ENCODE measurements around the gene PPA2. TPM values are rescaled to one million over a fixed set of nuclear protein-coding genes. Genes with fewer than 3 reads are reported as not detected.

The PPA2 gene
- total RNA-seq, 1 experiment from 2014 or later = 76.4 TPM

GRCh38 chr4:105373324-105373723, 100.5 kb downstream of the PPA2 start:
- Histone ChIP-seq H2BK5ac (ENCODE audit: insufficient read length, low read length) (no peak overlapping the region), H2AK5ac (ENCODE audit: insufficient read length, low read length) (no peak overlapping the region)
- no peaks in the 10 kb centered on the region for H3K9me3 Mint-ChIP-seq

More at GRCh38 chr4:105373324-105373723, 100.5 kb downstream of the PPA2 start:
- TF ChIP-seq, protein P1, sequence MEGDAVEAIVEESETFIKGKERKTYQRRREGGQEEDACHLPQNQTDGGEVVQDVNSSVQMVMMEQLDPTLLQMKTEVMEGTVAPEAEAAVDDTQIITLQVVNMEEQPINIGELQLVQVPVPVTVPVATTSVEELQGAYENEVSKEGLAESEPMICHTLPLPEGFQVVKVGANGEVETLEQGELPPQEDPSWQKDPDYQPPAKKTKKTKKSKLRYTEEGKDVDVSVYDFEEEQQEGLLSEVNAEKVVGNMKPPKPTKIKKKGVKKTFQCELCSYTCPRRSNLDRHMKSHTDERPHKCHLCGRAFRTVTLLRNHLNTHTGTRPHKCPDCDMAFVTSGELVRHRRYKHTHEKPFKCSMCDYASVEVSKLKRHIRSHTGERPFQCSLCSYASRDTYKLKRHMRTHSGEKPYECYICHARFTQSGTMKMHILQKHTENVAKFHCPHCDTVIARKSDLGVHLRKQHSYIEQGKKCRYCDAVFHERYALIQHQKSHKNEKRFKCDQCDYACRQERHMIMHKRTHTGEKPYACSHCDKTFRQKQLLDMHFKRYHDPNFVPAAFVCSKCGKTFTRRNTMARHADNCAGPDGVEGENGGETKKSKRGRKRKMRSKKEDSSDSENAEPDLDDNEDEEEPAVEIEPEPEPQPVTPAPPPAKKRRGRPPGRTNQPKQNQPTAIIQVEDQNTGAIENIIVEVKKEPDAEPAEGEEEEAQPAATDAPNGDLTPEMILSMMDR (conservative IDR thresholded peaks at IDR 0.05) = no peak
- no peak overlapping the region for H4K8ac ChIP-seq (replicated peaks; ENCODE audit: insufficient read length, low read depth, low read length)
- H3K18ac ChIP-seq (ENCODE audit: insufficient read length, low read depth, low read length) = no peak overlapping the region
- no peaks in the 10 kb centered on the region for H3K4me1 ChIP-seq (ENCODE audit: insufficient read depth, low read length)
- WGBS (ENCODE audit: extremely low coverage, insufficient read length, low lambda C conversion rate) = no CpG with 5 or more reads among the region's 3 CpGs
- Mint-ChIP-seq H3K27ac (no peak overlapping the region), H3K4me1 (no peaks in the 10 kb centered on the region), H3K36me3 (ENCODE audit: insufficient read depth in 1 of 3, low read depth in 3 of 3) (peaks cover 4 to 5% (median 4%) of the 10 kb centered on the region in 3 experiments; a peak in 6 of 7 replicates), H3K4me3 (no peak overlapping the region), H3K27me3 (ENCODE audit: low read depth) (no peaks in the 10 kb centered on the region)
- H3K9me3 ChIP-seq (ENCODE audit: control insufficient read depth, low read depth, low read length) = no peaks in the 10 kb centered on the region
- no peak overlapping the region for H3K4me2 ChIP-seq (ENCODE audit: insufficient read depth, insufficient read length, low read length)
- H3K27ac ChIP-seq (ENCODE audit: insufficient read length, low read depth, low read length) = no peak overlapping the region
- H2AFZ ChIP-seq (ENCODE audit: low read length) = no peak overlapping the region
- H3T11ph ChIP-seq (ENCODE audit: low read length) = no peak overlapping the region
- no peak overlapping the region for H2BK120ac ChIP-seq (ENCODE audit: low read depth, low read length, poor library complexity, severe bottlenecking)
- no peaks in the 10 kb centered on the region for H3K79me2 ChIP-seq (ENCODE audit: insufficient read depth, low read length)
- H3K4ac ChIP-seq (ENCODE audit: low read depth, low read length) = no peak overlapping the region
- H4K91ac ChIP-seq (ENCODE audit: insufficient read length, low read depth, low read length) = no peak overlapping the region
- no peak overlapping the region for H3K56ac ChIP-seq (ENCODE audit: insufficient read length, low read depth, low read length)
- no peak overlapping the region for H2BK15ac ChIP-seq (ENCODE audit: low read depth, low read length)
- H3K23ac ChIP-seq (ENCODE audit: insufficient read length, low read depth, low read length) = no peak overlapping the region
- H3K14ac ChIP-seq (ENCODE audit: insufficient read depth, low read length) = no peak overlapping the region
- H3K79me1 ChIP-seq (ENCODE audit: insufficient read depth, low read depth, low read length, poor library complexity, severe bottlenecking) = no peaks in the 10 kb centered on the region
- H3K23me2 ChIP-seq (ENCODE audit: insufficient read length, low read depth, low read length, poor library complexity, severe bottlenecking) = no peaks in the 10 kb centered on the region
- H3K27me3 ChIP-seq (ENCODE audit: insufficient read depth, low read length) = no peaks in the 10 kb centered on the region
- H4K20me1 ChIP-seq (ENCODE audit: control insufficient read depth, insufficient read depth, insufficient read length) = no peaks in the 10 kb centered on the region
- H2BK12ac ChIP-seq (ENCODE audit: insufficient read length, low read depth, low read length) = no peak overlapping the region
- H4K5ac ChIP-seq (ENCODE audit: insufficient read length, low read depth, low read length) = no peak overlapping the region
- H2BK20ac ChIP-seq (ENCODE audit: low read depth, low read length, poor library complexity, severe bottlenecking) = no peak overlapping the region
- H3K9ac ChIP-seq (ENCODE audit: extremely low read depth, insufficient read length, low read length) = no peak overlapping the region
- DNase-seq = no peak

Data from H9 (cell line).